GM13977 (cell line): ENCODE measurements around the gene MTURN.
"Not testable (repeated sequence)": the region's sequence is repeated elsewhere in the genome, so short reads cannot be mapped to it uniquely, and the experiment has no call there.

ENCODE experiments used
- DNase-seq: peaks from one replicate; pipeline ENCODE4 v3.0.0; 2012; ENCODE audit warnings: low spot score
- CTCF ChIP-seq: IDR thresholded peaks from 2 replicates; pipeline ENCODE4 v1.5.1; 2012; ENCODE audit warnings: mild to moderate bottlenecking, control low read depth; ENCODE audit not compliant: insufficient read depth; ENCODE audit errors: extremely low read depth, missing control alignments
- in situ Hi-C: fragments of 300-500 bp; cut with MboI; formaldehyde crosslinking; loops from one replicate; pipeline ENCODE4 v1.12.0; 2022; ENCODE audit warnings: low sequenced_read_pairs, low pct_unique_long_range_greater_than_20kb, mixed read lengths, inconsistent platforms; ENCODE audit not compliant: unreplicated experiment

The MTURN gene

GRCh38 chr7:30186725-30187124, 51.9 kb downstream of the MTURN start:
- TF ChIP-seq CTCF = no peak
- in situ Hi-C loops = no loop called here

GRCh38 chr7:30187513-30187912, 52.7 kb downstream of the MTURN start:
- in situ Hi-C loops = no loop called here
- DNase-seq = no peak
- no peak for TF ChIP-seq CTCF

More at GRCh38 chr7:30186725-30187124, 51.9 kb downstream of the MTURN start:
- no peak for DNase-seq

GRCh38 chr7:30188381-30188780, 53.6 kb downstream of the MTURN start:
- DNase-seq, in situ Hi-C loops: not testable (repeated sequence)

- in situ Hi-C loops = no loop called here
- TF ChIP-seq CTCF = no peak
- no peak for DNase-seq
These were observed 54.0 kb downstream of the MTURN start for GRCh38 chr7:30188811-30189210.

- in situ Hi-C loops = no loop called here
- TF ChIP-seq CTCF = no peak
- DNase-seq = no peak
These were observed 57.0 kb downstream of the MTURN start for GRCh38 chr7:30191809-30192208.

GRCh38 chr7:30193336-30193943, 58.7 kb downstream of the MTURN start:
- in situ Hi-C loops = no loop called here
- TF ChIP-seq CTCF = no peak
- no peak for DNase-seq

- no peak for DNase-seq
- TF ChIP-seq CTCF = no peak
- in situ Hi-C loops = no loop called here
These were observed 61.6 kb downstream of the MTURN start for GRCh38 chr7:30196408-30196807.
